GM13977 (cell line): ENCODE results near the gene SKOR1.

ENCODE experiments used
- DNase-seq: peaks from one replicate; pipeline ENCODE4 v3.0.0; 2012; ENCODE audit warnings: low spot score
- in situ Hi-C: fragments of 300-500 bp; cut with MboI; formaldehyde crosslinking; loops from one replicate; pipeline ENCODE4 v1.12.0; 2022; ENCODE audit warnings: low sequenced_read_pairs, low pct_unique_long_range_greater_than_20kb, mixed read lengths, inconsistent platforms; ENCODE audit not compliant: unreplicated experiment
- TF ChIP-seq, protein P1 (sequence below): IDR thresholded peaks from 2 replicates; pipeline ENCODE4 v1.5.1; 2012; ENCODE audit warnings: mild to moderate bottlenecking, control low read depth; ENCODE audit not compliant: insufficient read depth; ENCODE audit errors: extremely low read depth, missing control alignments

The SKOR1 gene

DNA sequence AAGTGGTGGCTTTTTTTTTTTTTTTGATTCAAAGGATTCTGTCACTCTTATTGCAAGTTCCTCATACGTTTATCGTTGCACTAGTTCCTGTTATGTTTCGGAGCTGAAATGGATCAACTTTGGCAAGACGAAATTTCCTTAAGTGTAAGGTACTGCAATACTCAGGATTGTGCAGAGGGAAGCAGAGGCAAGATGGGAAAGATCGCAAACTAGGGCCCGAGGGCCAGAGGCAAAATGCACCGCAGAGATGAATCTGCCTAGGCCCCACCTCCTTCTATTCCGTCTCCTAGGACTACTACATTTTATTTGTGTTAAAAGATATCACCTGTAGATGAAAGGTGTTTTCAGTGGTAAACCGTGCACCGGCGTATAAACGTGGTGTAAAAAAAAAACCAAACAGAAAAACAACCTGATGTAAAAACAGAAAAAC lies 14.2 kb downstream of the SKOR1 start:
- TF ChIP-seq, protein P1, sequence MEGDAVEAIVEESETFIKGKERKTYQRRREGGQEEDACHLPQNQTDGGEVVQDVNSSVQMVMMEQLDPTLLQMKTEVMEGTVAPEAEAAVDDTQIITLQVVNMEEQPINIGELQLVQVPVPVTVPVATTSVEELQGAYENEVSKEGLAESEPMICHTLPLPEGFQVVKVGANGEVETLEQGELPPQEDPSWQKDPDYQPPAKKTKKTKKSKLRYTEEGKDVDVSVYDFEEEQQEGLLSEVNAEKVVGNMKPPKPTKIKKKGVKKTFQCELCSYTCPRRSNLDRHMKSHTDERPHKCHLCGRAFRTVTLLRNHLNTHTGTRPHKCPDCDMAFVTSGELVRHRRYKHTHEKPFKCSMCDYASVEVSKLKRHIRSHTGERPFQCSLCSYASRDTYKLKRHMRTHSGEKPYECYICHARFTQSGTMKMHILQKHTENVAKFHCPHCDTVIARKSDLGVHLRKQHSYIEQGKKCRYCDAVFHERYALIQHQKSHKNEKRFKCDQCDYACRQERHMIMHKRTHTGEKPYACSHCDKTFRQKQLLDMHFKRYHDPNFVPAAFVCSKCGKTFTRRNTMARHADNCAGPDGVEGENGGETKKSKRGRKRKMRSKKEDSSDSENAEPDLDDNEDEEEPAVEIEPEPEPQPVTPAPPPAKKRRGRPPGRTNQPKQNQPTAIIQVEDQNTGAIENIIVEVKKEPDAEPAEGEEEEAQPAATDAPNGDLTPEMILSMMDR: no peak

DNA sequence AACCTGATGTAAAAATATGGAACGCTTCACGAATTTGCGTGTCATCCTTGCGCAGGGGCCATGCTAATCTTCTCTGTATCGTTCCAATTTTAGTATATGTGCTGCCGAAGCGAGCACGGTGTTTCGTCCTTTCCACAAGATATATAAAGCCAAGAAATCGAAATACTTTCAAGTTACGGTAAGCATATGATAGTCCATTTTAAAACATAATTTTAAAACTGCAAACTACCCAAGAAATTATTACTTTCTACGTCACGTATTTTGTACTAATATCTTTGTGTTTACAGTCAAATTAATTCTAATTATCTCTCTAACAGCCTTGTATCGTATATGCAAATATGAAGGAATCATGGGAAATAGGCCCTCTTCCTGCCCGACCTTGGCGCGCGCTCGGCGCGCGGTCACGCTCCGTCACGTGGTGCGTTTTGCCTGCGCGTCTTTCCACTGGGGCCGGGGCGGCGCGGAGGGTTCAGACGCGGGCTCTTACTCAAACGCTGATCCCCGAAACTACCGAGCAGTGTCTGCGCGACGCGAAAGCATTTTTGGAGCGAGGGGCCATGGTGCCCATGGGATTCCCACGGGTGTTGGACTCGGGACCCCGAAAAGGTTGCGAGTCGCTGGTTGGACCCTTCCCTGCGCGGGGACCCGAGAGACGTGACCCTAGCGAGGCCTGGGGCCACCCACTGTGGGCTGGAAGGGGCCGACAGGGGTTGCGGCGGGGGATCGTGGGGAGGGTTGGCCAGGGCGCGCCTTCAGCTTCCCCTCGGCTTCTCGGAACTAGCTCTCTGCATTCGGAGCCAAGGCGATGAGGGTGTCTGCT lies 14.8 kb downstream of the SKOR1 start, which contains the start of gene RNU6-1:
Gene RNU6-1 (minus strand): TSS at position 117 of the 820 bp plus-strand sequence.
- peak; percentile 93 for DNase-seq
- TF ChIP-seq, protein P1: no peak
- in situ Hi-C loops: loop anchor here (10.0 kb wide), 2 partner anchors 375 to 895 kb away; no protein-coding TSS in a partner anchor

More for the DNA sequence above, 14.2 kb downstream of the SKOR1 start:
- in situ Hi-C loops: loop anchor here (10.0 kb wide), 2 partner anchors 375 to 895 kb away; no protein-coding TSS in a partner anchor
- peak; percentile 69 for DNase-seq

DNA sequence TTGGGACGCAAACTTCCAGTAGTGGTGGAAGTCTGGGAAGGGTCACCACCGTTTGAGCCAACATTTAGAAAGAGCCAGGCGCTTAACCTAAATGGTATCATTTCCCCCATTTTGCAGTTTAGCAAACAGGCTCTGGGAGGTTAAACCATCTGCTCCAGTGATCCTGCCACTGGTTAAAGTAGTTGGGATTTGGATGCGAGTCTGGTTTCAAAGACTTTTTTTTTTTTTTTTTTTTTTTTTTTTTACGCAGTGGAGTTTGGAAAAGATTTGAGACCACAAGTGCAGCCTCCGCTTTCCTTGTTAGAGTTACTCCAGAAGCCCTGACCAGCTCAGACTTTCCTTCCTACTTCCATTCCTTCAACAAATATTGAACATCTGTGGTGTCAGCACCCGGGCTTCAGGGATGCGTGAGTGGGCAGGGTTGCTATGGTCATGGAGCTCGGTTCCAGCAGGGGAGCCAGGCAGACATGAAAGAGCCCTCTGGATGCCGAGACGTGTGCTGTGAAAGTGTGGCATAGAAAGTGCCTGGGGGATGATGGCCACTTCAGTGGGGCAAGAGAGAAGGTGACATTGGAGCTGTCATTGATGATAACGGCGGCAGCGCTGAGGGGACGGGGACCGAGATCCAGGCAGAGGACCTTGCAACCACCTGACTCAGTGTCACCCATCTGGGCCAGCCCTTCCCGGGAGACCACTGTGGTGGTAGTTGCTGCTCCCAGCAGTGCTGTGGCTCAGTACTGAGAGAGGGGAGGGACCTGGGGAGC lies 15.6 kb downstream of the SKOR1 start:
- in situ Hi-C loops: no loop called here
- DNase-seq: peak; percentile 37
- TF ChIP-seq, protein P1: no peak

DNA sequence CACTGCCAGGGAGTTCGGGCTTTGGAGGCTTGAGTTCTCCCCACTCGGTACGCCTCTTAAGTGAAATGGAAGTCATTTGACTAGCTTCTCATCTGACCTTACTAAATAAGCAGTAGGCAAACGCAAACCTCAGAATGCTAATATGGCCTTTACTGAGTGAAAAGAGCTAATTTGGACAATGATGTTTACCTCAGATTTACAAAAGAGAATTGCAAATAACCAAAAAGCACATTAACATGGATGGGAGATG lies 16.1 kb downstream of the SKOR1 start:
- no peak for DNase-seq
- in situ Hi-C loops: no loop called here
- TF ChIP-seq, protein P1: no peak

DNA sequence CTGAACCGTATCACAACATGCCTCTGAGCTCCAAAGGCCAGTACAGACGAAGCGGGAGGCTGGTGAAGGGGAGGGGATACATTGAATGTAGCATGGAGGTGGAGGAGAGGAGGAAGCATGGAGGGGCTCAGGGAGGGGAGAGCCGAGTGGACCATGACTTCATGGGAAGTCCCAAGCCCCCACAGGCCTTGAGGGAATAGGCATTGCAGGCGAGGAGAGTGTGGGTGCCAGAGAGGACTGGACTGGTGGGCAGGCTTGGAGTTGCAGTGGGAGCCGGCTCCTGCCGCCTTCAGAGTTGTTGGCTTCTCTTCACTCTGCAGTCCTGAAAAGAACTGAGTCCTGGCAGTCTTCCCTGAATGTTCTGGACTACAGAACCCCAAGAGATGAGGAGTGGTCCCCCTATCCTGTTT lies 17.8 kb downstream of the SKOR1 start:
- DNase-seq: no peak
- TF ChIP-seq, protein P1: no peak
- in situ Hi-C loops: no loop called here

DNA sequence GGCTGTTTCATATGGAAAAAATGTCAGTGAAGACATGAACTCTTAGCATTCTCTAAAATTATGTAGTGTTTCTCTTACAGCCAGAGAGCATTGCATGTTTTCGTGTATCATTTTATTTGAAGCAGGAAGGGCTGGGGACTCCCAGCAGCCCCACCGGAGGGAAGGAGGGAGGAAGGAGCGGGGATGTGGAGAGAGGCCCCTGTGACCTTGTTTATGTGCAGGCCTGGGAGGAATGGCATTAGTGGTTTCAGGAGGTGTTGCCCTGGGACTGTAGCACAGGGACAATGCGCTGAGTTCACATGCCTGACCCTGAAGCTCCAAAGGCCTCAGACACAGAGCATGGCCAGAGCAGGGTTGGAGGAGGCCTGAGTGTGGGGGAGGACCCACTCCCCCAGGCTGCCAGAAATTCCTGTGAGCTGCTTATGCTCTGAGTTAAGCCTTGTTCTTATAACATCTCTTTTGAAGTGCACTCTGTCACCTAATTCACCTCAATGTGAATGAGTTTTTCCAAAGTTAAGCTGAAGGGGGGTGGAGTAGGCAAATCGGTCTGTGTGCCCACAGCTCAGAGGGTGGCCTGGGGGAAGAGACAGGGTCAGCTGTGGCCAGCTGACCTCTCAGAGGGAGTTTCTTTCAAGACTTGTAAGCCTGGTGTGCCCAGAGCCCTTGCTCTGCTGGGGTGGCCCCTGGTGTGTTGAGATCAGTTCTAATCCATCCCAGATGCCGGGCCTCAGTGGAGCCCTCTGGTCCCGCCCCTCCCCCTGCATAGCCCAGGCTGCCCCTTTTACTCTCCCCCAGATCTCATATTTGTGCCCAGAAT lies 18.5 kb downstream of the SKOR1 start:
- in situ Hi-C loops: no loop called here
- TF ChIP-seq, protein P1: no peak
- no peak for DNase-seq
